K562 (cell line): Measurements from ENCODE around the gene HMCN2. TPM values are rescaled to one million over a fixed set of nuclear protein-coding genes. Genes with fewer than 3 reads are reported as not detected.

ENCODE experiments used
- ATAC-seq: fragments of 200-7000 bp; cut with Tn5 transposase; 3 replicates; pipeline ENCODE4 v1.9.1; 2020; ENCODE audit warnings: moderate library complexity
- BruUV-seq: library from RNA; stranded (reverse); fragments of 400-500 nt; replicated peaks from 2 replicates; lab custom pipeline; 2021; lab: Mats Ljungman, UMichigan
- CTCF ChIA-PET: fragments of 300-600 bp; formaldehyde crosslinking; extraction: SDS; loops from one replicate; lab custom pipeline; 2021; ENCODE audit warnings: low intra/inter-chr PET ratio; lab: Yijun Ruan, JAX
- POLR2A ChIA-PET: fragments of 300-600, 350-650 bp; sonication (Branson Sonifier 250); formaldehyde crosslinking; extraction: SDS; loops from one replicate; lab custom pipeline; 2021; ENCODE audit warnings: antibody characterized with exemption, inconsistent platforms; lab: Yijun Ruan, JAX
- DNase-seq, 4 experiments: peaks; one replicate each; pipeline versions ENCODE4 v3.0.0 to v3.0.0-alpha.2; 2011 to 2018; ENCODE audit warnings: low spot score in 3 of 4, mixed read lengths in 3 of 4; ENCODE audit errors: extremely low read depth in 1 of 4
- FAIRE-seq: peaks from 2 replicates; lab custom pipeline; 2011; peaks lifted over from hg19 to GRCh38; lab: Jason Lieb, UNC
- H2AFZ ChIP-seq: 2 replicates; pipeline ENCODE4 v1.6.0; 2011; ENCODE audit warnings: low read depth, low read length, control low read depth, inconsistent platforms
- H3K27ac ChIP-seq: fragments of 200-600 bp; 3 replicates; pipeline ENCODE4 v1.8.0; 2011; ENCODE audit warnings: low read depth, mild to moderate bottlenecking, control low read depth, inconsistent platforms, low read length, moderate library complexity, mixed read lengths; ENCODE audit errors: extremely low read depth
- H3K27me3 ChIP-seq, 2 experiments: fragments of 300-600 bp in 1 of 2; 2 replicates in 1 of 2; 3 replicates in 1 of 2; pipeline versions ENCODE4 v1.6.0 to v1.8.0; 2011; ENCODE audit warnings: inconsistent platforms in 2 of 2, low read length in 2 of 2, mild to moderate bottlenecking in 1 of 2, mixed read lengths in 1 of 2, moderate library complexity in 1 of 2; ENCODE audit not compliant: control insufficient read depth in 2 of 2, insufficient read depth in 2 of 2
- H3K36me3 ChIP-seq: fragments of 300-600 bp; 3 replicates; pipeline ENCODE4 v1.8.0; 2011; ENCODE audit warnings: mild to moderate bottlenecking, low read length, inconsistent platforms; ENCODE audit not compliant: control insufficient read depth, insufficient read depth
- H3K4me1 ChIP-seq, 2 experiments: fragments of 200-600 bp in 1 of 2; replicated peaks in 1 of 2; 2 replicates in 1 of 2; 3 replicates in 1 of 2; pipeline versions ENCODE4 v1.5.1 to v1.8.0; 2011; ENCODE audit warnings: inconsistent platforms in 2 of 2, low read length in 2 of 2, mild to moderate bottlenecking in 1 of 2, mixed read lengths in 1 of 2, moderate library complexity in 1 of 2; ENCODE audit not compliant: control insufficient read depth in 2 of 2, insufficient read depth in 2 of 2
- H3K4me2 ChIP-seq: 2 replicates; pipeline ENCODE4 v1.6.1; 2011; ENCODE audit warnings: low read length, control low read depth, inconsistent platforms, mixed read lengths; ENCODE audit not compliant: insufficient read depth
- H3K4me3 ChIP-seq: fragments of 200-600 bp; sonication (generic), shearing (Covaris generic); 2 replicates; pipeline ENCODE4 v1.5.1; 2016; ENCODE audit warnings: control low read depth, inconsistent platforms
- H3K79me2 ChIP-seq: fragments of 200-600 bp; 3 replicates; pipeline ENCODE4 v1.8.0; 2011; ENCODE audit warnings: low read length, inconsistent platforms; ENCODE audit not compliant: control insufficient read depth, insufficient read depth
- H3K9ac ChIP-seq, 2 experiments: 2 replicates each; pipeline versions ENCODE4 v1.6.0 to v1.6.1; 2011; ENCODE audit warnings: low read depth in 2 of 2, low read length in 2 of 2, control low read depth in 1 of 2, inconsistent platforms in 1 of 2, mild to moderate bottlenecking in 1 of 2, mixed read lengths in 1 of 2; ENCODE audit not compliant: insufficient read depth in 1 of 2
- H3K9me1 ChIP-seq: one replicate; pipeline ENCODE4 v1.6.0; 2011; ENCODE audit warnings: inconsistent platforms, mild to moderate bottlenecking, low read length, moderate library complexity; ENCODE audit not compliant: control insufficient read depth, insufficient read depth
- H3K9me3 ChIP-seq: replicated peaks from 2 replicates; pipeline ENCODE4 v1.5.1; 2011; ENCODE audit warnings: low read depth, low read length, inconsistent platforms; ENCODE audit not compliant: control insufficient read depth, insufficient read depth
- H4K20me1 ChIP-seq: replicated peaks from 2 replicates; pipeline ENCODE4 v1.6.1; 2011; ENCODE audit warnings: low read length, inconsistent platforms, mixed read lengths; ENCODE audit not compliant: control insufficient read depth, insufficient read depth
- ASH1L ChIP-seq: fragments of 450-650 bp; IDR thresholded peaks from 2 replicates; pipeline ENCODE4 v1.6.1; 2018; ENCODE audit warnings: borderline replicate concordance, mild to moderate bottlenecking, low read depth; ENCODE audit not compliant: partially characterized antibody
- ETV5 ChIP-seq: sonication (generic); formaldehyde crosslinking; IDR thresholded peaks from 2 replicates; pipeline ENCODE4 v1.4.0; 2020; ENCODE audit warnings: low read depth, mild to moderate bottlenecking, missing genetic modification reagents
- NR2C2 ChIP-seq, 2 experiments: fragments of 200-800 bp in 1 of 2; sonication (Bioruptor generic) in 1 of 2; sonication (generic) in 1 of 2; formaldehyde crosslinking in 1 of 2; IDR thresholded peaks; 2 replicates each; pipeline versions ENCODE4 v1.6.1 to v1.8.0; 2016 to 2022; ENCODE audit warnings: mild to moderate bottlenecking in 1 of 2, missing compliant biosample characterization in 1 of 2, missing genetic modification characterization in 1 of 2, missing genetic modification reagents in 1 of 2
- ZNF12 ChIP-seq: sonication (generic); formaldehyde crosslinking; IDR thresholded peaks from 2 replicates; pipeline ENCODE4 v1.4.0; 2020; ENCODE audit warnings: mild to moderate bottlenecking, missing genetic modification reagents
- WGBS: fragments of 100-300 bp; shearing (Covaris generic); methylation state at CpG from one replicate; pipeline ENCODE4 v1.1.6; 2016; ENCODE audit warnings: low coverage, mixed read lengths; ENCODE audit not compliant: insufficient coverage; ENCODE audit errors: missing lambda C conversion rate; 5-methylcytosine and 5-hydroxymethylcytosine counted together
- in situ Hi-C: fragments of 300-500 bp; cut with MboI; formaldehyde crosslinking; loops from 4 replicates; pipeline ENCODE4 v1.15.0; 2018; ENCODE audit warnings: inconsistent platforms, mixed read lengths
- intact Hi-C: fragments of 100-400 bp; cut with micrococcal nuclease; formaldehyde crosslinking; loops from 2 replicates; pipeline ENCODE4 v1.14.2; 2022
- polyA plus RNA-seq, 8 experiments: library from polyadenylated mRNA; depleted of rRNA in 4 of 8; stranded (reverse) in 5 of 8; unstranded in 3 of 8; fragments of >200 nt; fragmentation: Nextera tagmentation in 2 of 8; fragmentation: Illumina TruSeq in 1 of 8; extraction: Ambion mirVana in 2 of 8; extraction: Trizol in 1 of 8; gene quantifications; 2 replicates each; pipeline versions ENCODE4 v1.2.1 to v1.2.3, GENCODE V29; 2011 to 2014; ENCODE audit warnings: inconsistent platforms in 1 of 8, missing spikeins in 1 of 8
- total RNA-seq, 7 experiments: library from RNA; depleted of rRNA in 6 of 7; stranded (reverse); fragments of >200 nt in 6 of 7; fragmentation: Illumina TruSeq in 2 of 7; extraction: Trizol in 2 of 7; gene quantifications; 2 replicates each; pipeline versions ENCODE4 v1.2.1 to v1.2.3, GENCODE V29; 2011 to 2021; ENCODE audit warnings: low replicate concordance in 1 of 7
- TF ChIP-seq, protein P1 (sequence below): sonication (generic); formaldehyde crosslinking; IDR thresholded peaks from 2 replicates; pipeline ENCODE4 v1.8.1; 2023; ENCODE audit warnings: mild to moderate bottlenecking, missing genetic modification reagents
- TF ChIP-seq, protein P2 (sequence below): sonication (generic); formaldehyde crosslinking; IDR thresholded peaks from 2 replicates; pipeline ENCODE4 v1.8.0; 2022; ENCODE audit warnings: missing genetic modification reagents, mild to moderate bottlenecking, borderline replicate concordance

HMCN2 gene
- total and polyA plus RNA-seq, 9 of the 15 experiments (the other 6 are each of a cell fraction or from before 2014, with no cell fraction given): 0.01 TPM; not detected in 8

DNA sequence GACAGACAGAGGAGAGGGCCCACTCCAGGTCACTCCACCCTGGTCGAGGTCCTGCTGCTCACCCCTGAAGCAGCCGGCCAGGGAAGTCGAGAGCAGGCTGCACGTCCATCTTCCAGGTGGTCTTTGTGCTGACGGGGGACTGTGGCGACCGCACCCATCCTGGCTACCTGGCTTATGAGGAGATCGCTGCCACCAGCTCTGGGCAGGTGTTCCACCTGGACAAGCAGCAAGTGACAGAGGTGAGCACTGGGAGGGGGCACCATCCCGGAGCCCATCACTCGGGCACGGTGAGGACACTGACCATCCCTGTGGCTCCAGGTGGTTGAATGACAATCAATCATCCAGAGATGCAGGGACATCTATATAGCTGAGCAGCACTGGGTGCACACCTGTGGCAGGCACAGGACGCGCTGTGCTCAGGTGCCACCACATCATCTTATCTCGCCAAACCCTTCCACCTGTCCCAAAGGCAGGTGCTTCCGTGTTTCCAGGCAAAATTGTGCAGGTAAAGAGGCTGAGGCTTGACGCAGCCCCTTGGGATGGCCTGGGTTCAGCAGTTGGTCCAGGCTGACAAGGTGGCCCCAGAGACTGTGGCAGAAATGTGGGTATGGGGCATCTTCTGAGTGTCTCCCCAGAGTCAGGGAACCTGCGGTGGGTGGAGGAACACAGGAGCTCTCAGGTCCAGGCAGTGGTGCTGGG lies 20.7 kb downstream of the HMCN2 start (continued):
- TF ChIP-seq, protein P1, sequence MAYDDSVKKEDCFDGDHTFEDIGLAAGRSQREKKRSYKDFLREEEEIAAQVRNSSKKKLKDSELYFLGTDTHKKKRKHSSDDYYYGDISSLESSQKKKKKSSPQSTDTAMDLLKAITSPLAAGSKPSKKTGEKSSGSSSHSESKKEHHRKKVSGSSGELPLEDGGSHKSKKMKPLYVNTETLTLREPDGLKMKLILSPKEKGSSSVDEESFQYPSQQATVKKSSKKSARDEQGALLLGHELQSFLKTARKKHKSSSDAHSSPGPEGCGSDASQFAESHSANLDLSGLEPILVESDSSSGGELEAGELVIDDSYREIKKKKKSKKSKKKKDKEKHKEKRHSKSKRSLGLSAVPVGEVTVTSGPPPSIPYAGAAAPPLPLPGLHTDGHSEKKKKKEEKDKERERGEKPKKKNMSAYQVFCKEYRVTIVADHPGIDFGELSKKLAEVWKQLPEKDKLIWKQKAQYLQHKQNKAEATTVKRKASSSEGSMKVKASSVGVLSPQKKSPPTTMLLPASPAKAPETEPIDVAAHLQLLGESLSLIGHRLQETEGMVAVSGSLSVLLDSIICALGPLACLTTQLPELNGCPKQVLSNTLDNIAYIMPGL (CRISPR knock-in tag): no peak

DNA sequence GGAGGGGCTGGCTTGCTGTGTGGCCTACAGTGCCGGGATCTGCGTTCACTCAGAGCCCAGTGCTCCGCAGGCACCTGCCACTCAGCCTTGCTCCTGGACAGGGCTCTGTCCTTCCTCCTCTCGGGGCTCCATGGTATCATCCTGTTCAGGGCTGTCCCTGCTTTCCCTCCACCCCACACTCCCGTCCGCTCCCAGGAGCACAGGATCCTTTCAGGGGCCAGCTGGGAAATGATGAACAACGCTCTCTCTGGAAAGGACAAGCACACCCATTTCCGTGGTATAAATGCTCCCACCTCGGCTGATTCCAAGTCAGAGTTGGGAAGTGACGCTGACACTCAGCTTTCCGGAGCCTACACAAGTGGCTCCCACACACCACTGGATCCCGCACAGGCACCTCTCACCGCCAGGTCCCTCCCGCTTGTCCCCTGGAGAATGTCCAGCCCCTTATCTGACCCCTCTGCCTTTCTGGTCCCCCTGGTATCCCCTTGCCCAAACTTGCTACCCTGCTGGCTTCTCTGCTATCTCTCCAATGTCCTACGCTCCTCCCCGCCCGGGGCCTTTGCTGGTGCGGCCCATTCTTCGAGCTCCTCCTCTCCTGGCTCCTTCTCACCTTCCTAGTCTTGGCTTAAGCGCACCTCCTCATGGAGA lies 21.3 kb downstream of the HMCN2 start:
- Histone ChIP-seq H3K9me1 (peaks cover 3% of the 10 kb centered on the region), H3K36me3 (no peaks in the 10 kb centered on the region), H3K27me3 (peaks cover 55 to 72% of the 10 kb centered on the region in 2 experiments; a peak in 4 of 5 replicates), H4K20me1 (peaks cover 9% of the 10 kb centered on the region; the same call in 1 of the 2 replicates), H3K9me3 (no peaks in the 10 kb centered on the region), H3K27ac (no peak overlapping the region), H3K9ac (no peak overlapping the region), H3K4me2 (no peak overlapping the region), H3K4me3 (no peak overlapping the region), H3K79me2 (no peaks in the 10 kb centered on the region), H3K4me1 (no peaks in the 10 kb centered on the region; a peak in 1 of 5 replicates), H2AFZ (no peak overlapping the region)
- ATAC-seq: no peak
- in situ Hi-C loops: no loop called here
- 1% methylated on average over 20 of the region's 20 CpGs for WGBS
- POLR2A ChIA-PET: interaction anchor here (0.7 kb wide), 1 partner anchor 59 kb away, joined by 3 read pairs; no protein-coding TSS in a partner anchor
- no TSS peak for BruUV-seq
- intact Hi-C loops: no loop called here
- TF ChIP-seq ASH1L (no peak), ETV5 (CRISPR knock-in tag) (no peak), ZNF12 (CRISPR knock-in tag) (no peak), NR2C2 (CRISPR knock-in tag; IDR thresholded peaks at IDR 0.05) (no peak), NR2C2 (tag; IDR thresholded peaks at IDR 0.05) (no peak)
- TF ChIP-seq, protein P2, sequence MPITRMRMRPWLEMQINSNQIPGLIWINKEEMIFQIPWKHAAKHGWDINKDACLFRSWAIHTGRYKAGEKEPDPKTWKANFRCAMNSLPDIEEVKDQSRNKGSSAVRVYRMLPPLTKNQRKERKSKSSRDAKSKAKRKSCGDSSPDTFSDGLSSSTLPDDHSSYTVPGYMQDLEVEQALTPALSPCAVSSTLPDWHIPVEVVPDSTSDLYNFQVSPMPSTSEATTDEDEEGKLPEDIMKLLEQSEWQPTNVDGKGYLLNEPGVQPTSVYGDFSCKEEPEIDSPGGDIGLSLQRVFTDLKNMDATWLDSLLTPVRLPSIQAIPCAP (CRISPR knock-in tag): no peak
- FAIRE-seq: no peak
- CTCF ChIA-PET: no interaction called here
- no peak for DNase-seq
